GM12892 (cell line): ENCODE results near the gene IFI35.

Experiments used
- POLR2A ChIP-seq: IDR thresholded peaks from 2 replicates; pipeline ENCODE4 v1.6.1; 2011; ENCODE audit warnings: low read depth, low read length, control low read depth
- POLR2AphosphoS5 ChIP-seq: IDR thresholded peaks from 2 replicates; pipeline ENCODE4 v1.6.1; 2011; ENCODE audit warnings: low read depth, low read length, control low read depth
- TAF1 ChIP-seq: IDR thresholded peaks from 2 replicates; pipeline ENCODE4 v1.6.1; 2011; ENCODE audit warnings: low read depth, mild to moderate bottlenecking, control low read depth, low read length, borderline replicate concordance

- TF ChIP-seq POLR2A: no peak
- no peak for TF ChIP-seq POLR2AphosphoS5
- TF ChIP-seq TAF1: no peak
These were observed 26.9 kb upstream of the IFI35 start, which contains the start of gene PTGES3L for GRCh38 chr17:42979511-42980273.
